ENCODE data around the gene AUTS2. TPM values are rescaled to one million over a fixed set of nuclear protein-coding genes. Genes with fewer than 3 reads are reported as not detected.

The AUTS2 gene
- total RNA-seq, 1 donor from 2014 or later: 10.3 TPM

DNA sequence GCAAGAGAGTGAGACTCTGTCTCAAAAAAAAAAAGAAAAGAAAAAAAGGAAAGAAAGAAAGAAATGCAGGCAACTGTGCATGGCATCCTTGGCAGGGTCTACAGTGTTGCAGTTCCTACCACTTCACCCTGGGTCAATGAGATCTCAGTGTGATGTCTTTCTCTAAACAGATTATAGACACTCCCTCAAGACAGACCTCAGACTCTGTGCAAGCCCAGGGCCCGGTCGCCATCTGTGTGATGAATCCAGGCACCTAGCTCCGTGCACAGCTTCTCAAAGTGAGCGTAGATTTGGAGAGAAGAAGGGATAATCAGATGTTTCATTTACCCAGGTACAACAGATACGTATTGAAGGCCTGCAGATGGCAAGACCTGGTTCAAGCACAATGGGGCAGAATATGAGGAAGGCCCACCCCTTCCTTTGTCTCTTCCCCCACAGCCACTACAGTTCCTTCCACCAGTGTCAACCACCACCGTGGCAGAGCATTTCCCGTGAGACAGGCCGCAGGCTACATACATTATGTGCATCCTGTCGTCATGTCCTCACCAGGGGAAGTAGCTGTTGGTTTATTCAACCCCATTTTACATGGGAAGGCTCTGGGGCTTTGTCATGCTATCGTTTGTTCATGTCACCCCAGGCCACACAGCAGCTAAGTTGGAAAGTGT lies 1062.0 kb downstream of the AUTS2 start:
- intact Hi-C loops (cut with DNase I): no loop called here
- no peak for DNase-seq (ENCODE audit: low spot score)

DNA sequence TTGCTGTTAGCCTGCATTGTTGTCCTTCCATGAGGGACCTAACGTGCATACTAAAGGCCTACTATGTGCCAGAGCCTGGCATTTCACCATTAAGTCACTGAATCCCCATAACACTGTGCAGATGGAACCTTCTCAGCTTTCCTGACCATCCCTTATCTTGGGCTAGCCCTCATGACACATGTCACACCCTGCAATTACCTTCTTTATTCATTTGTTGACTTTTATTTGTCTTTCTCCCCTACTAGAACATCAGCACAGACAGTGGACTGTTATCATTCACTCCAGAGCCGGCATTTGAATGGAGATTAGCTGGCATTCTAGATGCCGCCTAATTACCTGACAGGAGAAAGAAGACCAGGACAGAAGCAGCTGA lies 1062.5 kb downstream of the AUTS2 start:
- intact Hi-C loops (cut with DNase I): no loop called here
- DNase-seq (ENCODE audit: low spot score): no peak

DNA sequence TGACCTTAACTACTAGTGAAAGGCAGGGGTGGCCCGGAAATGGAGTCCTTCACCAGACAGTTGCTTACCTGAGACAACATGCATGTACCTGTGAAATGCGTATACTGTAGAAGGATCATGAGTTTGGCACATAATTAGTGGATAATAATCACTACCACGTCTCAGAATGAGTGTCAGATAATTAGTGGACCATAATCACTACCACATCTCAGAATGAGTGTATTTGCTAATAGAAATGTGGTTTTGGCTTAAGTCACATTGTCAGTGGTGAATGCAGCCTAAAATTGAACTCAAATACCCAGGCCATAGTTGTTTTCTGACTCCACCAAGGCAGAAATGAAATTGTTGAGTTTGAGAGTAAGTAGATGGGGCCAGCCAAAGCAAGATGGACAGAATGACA lies 1065.4 kb downstream of the AUTS2 start:
- no peak for DNase-seq (ENCODE audit: low spot score)
- intact Hi-C loops (cut with DNase I): no loop called here

DNA sequence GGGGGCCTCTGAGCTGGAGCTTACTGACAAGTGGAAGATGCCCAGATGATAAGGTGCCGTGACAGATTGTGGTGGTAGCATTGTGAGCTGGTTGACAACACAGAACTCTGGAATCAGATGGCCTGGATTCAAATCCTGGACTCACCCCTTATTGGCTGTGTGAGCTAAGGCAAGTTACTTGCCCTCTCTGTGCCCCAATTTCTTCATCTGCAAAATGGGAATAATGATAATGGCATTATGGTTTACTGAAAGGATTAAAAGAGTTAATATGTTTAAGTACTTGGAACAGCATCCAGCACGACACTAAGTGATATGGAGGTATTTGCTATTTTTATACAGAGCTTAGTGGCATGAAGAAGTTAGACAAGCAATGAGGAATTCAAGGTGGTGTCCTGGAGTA lies 1067.7 kb downstream of the AUTS2 start:
- DNase-seq (ENCODE audit: low spot score): no peak
- intact Hi-C loops (cut with DNase I): no loop called here

DNA sequence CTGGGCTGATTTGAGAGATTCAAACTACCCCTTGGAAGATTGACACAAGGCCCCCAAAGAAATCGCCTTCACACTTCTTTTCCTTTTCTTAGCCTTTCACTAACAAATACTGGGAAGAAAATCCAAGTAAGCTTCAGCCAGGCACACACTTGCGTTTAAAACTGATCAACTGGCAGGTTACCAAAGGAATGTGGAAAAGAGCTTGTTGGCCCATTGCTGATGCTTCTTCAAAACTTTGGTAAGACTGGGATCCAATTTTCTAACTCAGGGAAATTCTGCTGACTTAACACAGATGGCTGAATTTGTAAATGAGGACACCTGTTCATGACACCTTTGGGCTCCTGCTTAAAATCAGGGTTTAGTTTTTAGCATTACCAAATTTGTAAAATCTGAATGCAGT lies 1069.1 kb downstream of the AUTS2 start:
- DNase-seq (ENCODE audit: low spot score): no peak
- intact Hi-C loops (cut with DNase I): no loop called here

DNA sequence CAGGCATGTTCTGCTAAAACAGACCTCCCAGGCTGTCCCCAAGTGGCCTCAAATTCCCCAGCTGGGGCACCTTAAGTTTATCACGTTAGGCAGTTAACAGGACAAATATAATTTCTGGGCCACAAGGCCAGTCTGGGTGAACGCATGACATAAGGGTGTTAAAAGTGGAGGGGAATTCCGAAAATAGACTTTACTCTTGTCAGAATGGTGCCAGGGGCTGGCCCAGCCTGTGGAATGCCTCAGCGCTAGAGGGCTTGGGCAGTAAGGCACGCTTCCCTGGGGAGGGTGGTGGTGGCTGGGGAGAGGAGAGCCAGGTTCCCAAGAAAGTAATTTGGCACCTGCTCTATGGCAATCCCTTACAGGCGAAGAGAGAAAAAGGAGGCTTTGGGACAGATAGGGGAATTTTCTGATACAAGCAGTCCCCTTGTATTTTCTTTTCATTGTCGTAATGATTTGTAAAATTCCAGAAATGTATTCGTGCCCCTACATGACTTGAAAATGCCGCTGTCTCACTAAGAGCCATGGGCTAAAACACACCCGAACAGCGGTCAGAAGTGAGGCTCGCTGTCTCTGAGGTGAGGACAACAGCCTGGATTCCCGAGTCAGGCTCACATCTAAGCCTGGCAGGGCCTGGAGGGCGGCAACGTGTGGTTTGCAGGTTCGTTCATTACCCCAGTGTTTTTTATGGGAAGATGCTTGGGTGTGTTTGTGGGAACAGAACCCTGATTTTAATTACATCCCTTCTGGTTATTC lies 1070.5 kb downstream of the AUTS2 start:
- no peak for DNase-seq (ENCODE audit: low spot score)
- intact Hi-C loops (cut with DNase I): loop anchor here (2.0 kb wide), 1 partner anchor 54 kb away; no protein-coding TSS in a partner anchor

DNA sequence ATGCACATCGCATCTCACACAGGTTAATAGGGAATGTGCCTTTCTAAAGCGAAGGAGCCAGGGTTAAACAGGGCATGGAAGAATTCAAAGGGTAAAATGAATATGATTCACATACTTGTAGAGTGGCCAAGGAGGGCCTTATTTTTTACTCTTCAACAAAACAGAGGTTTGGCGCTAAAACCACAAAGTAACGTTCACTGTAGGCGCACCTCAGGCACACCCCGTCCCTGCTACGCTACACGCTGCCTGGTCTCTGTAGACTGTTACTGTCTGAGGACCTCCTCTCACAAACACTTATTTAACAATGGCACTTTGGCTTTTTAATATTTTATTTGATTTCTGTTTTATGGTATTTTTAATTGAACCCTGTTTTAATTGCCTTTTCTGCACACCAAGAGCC lies 1071.6 kb downstream of the AUTS2 start:
- intact Hi-C loops (cut with DNase I): loop anchor here (2.0 kb wide), 1 partner anchor 55 kb away; no protein-coding TSS in a partner anchor
- DNase-seq (ENCODE audit: low spot score): no peak

DNA sequence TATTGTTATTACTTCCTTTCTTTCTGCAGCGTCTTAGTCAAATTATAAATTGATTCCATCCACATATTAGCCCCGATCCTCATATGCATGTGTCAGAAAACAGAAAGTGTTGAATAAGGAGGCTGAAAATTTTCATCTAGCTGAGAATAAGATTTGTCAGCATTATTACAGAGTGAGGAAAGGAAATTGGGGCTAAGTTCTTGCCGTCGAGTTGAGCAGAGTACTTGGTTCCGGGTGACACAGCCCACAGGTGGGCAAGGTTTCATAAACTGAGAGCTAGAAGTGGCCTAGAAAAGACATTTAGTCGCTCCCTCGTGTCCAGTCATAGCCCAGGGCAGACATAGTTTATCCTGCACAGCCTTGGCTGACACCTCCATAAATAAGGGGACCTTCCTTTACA lies 1072.0 kb downstream of the AUTS2 start:
- intact Hi-C loops (cut with DNase I): no loop called here
- DNase-seq (ENCODE audit: low spot score): no peak

DNA sequence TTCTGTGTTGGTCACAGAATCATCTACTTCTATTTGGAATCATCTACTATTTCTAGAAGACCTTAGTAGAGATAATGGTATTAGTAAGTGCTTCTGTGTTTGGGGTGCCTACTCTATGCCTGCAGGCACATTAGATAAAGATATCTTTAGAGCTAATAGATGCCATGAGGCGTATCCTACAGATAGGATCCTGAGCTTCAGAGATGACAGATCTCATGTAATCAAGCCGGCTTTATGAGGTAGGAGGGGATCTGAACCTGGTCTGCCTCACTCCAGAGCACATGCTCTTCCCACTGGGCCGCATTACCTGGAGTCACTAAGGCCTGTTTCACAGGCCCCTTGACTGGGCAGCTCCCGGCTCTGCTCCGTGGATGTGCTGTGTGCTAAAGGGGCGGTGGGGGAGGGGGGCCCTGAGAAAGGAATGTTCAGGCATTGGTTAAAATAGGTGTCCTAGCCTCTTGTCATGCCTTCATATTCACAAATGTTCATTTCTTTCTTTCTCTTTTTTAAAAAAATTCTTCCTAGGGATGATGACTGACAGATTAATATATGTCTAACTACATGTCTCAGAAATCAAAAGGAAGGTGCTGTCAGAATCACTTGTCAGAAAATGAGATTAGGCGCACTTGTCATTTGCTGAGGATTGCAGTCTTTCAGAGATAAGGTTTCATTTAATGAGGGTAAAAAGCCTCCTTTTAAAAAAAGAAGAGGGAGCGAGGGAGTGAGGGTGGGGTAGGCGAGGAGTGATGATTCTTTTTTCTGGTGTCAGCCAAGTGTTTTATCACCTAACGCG lies 1075.7 kb downstream of the AUTS2 start:
- intact Hi-C loops (cut with DNase I): no loop called here

DNA sequence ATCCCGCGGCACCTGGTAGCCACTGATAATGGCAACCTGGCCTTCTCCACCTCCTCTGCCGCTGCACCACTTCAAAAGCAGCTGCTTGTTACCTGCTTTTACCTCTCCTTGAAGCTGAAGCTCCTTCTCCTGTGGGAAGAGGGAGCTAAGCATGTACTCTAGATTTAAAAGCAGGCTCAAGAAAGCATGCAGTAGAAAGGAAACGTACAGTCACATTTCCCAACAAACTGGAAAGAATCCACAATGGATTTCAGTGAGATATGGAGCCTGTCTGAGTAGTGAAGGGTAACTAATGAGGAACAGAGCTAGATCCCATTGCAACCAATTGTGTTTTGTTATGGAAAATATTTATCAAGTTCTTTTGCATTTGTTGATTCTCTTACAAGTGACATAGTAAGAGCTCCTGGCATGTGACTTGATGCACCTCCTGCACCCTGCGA lies 1076.3 kb downstream of the AUTS2 start:
- intact Hi-C loops (cut with DNase I): no loop called here
- no peak for DNase-seq (ENCODE audit: low spot score)

More for the DNA sequence above, 1075.7 kb downstream of the AUTS2 start:
- DNase-seq (ENCODE audit: low spot score): no peak

DNA sequence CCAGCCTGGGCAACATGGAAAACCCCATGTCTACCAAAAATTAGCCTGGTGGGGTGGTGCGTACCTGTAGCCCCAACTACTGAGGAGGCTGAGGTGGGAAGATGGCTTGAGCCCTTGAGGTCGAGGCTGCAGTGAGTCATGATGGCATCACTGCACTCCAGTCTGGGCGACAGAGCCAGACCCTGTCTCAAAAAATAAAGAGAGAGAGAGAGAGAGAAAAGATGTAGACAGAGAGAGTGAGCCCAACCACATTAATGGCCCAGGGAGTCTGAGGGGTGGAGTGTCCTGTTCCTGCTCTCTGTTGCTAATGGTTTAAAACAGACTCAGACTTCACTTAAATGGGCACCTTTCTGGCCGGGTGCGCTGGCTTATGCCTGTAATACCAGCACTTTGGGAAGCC lies 1078.0 kb downstream of the AUTS2 start:
- intact Hi-C loops (cut with DNase I): no loop called here

DNA sequence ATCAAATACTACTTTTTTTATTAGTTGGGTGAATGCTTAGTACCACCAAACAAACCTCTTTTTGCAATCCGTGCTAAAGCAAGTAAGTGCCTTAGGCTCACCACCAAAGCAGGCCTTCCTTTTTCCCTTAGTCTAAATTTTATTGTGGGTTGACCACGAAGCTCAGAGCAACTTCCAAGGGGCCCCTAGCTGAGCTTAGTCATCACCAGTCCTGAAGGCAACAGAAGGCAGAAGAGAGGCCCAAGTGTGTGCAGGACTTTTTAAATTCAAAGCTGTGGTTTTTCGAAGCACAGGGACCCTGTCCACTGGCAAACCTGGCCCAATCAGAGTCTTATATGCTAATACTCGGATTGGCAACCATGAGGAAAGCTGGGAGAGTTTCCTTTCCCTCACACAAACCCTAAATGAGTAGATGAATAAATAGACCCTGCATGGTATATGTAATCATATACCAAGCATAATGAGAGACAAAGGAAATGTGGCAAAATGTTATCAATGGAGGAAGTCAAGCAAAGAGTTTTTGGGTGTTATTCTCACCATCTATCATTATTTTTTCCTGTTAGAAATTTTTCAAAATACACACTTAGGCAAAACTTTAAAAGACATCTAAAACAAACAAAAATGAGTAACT lies 1080.5 kb downstream of the AUTS2 start:
- no peak for DNase-seq (ENCODE audit: low spot score)
- intact Hi-C loops (cut with DNase I): no loop called here

More for the DNA sequence above, 1078.0 kb downstream of the AUTS2 start:
- DNase-seq (ENCODE audit: low spot score): no peak

DNA sequence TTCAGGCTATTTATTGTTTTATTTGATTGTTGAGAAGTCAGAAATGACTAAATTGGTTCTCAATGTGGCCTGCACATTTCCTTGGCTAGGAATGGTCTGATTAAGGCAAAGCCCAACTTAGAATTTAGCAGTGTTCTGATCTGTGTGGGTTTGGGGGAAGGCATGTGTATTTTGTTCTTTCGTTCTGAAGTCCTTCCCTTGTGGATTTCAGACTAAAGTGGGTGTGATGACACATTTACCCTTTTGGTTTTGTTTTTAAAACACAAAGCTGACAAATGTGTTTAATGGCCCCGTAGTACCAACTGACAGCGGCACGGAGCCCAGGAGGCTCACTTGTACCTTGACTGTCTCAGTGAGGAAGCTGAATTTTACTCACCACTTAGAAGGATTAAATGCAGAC lies 1081.4 kb downstream of the AUTS2 start:
- DNase-seq (ENCODE audit: low spot score): no peak
- intact Hi-C loops (cut with DNase I): no loop called here

DNA sequence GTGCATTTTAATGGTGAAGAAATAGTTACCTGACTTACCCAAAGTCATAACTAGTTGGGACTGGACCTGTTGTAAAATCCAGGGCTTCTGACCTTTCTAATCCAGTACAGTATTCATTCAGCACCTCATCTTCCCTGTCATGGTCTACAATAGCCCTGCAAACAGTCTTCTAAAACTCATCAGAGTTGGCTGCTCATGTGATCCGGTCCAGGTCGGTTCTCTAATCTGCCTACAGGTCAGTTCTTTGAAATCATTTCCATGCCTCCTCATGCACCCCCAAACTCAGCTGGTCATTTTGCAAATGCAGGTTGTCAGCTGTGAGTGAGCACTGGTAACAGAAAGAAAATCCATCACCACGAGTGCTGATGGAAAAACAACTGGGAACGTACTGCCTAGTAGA lies 1082.0 kb downstream of the AUTS2 start:
- intact Hi-C loops (cut with DNase I): no loop called here
- DNase-seq (ENCODE audit: low spot score): no peak

DNA sequence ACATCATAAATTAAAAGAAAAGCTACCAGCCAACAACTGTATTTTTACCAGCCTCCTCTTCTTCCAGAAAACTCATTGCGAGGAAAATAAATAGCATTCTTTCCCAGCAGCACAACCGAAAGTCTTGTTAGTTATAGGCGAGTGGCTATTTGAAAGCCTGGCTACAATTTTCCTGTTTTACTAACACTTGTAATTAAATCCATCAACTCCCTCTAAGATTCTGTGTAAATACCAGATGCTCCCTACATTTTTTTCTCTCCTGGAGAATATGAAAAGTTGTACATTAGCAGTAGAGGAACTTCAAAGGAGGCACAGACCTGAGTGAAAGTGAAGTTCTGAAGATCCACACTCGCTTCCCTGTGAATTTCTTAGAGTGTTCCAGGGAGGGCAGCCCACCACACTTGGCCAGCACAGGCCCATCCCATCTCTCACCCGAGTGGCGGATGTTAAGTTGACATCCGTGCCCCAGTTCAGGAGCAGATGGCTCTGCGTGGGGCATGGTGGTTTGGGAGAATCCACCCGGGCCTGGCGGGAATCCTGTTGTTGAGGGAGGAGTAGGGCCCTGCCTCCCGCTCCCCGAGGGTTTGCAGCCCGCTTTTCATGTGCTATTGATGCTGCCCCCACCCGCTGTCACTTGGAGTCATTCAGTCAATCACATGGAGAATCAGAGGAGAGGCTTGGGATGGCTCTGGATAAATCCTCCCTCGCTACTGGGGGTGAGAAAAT lies 1082.6 kb downstream of the AUTS2 start:
- intact Hi-C loops (cut with DNase I): no loop called here
- no peak for DNase-seq (ENCODE audit: low spot score)

DNA sequence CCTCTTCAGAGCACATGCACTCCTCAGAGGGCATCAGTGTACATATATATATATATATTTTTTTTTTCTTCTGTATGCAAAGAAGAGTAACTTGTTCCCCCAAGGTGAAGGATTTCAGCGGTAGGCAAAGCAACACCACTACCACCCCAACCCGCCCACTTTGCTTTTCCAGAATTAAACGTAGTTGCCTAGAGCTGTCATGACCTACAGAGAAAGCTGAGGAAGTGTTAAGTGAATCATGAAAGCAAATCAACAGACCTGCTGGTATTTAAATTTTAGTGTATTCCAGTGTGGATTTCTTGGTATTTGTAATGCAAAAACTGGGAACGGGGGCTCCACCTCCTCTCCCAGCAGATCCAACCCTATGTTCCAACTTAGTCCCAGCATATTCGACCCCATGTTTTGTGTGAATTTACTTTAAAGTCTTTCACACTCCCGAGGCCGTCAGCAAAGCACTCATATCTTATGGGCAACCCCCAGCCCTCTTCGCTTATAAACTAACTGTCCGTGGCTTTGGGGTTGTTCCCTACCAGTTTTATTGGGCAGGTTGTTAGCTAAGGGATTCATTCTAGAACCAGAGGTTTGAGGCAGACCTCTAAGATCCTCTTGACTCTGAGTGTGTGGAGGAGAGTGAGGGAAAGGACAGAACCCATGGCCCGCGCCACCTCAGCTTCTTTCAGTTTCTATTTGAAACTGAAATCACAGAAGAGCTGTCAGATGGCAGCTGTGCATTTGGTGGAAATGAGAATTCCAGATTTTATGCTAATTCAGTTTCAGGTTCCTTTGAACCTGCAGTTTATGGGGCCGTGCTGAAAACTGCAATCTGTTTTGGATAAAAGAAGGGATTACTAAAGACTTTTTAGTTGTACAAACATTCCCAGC lies 1083.4 kb downstream of the AUTS2 start:
- no peak for DNase-seq (ENCODE audit: low spot score)
- intact Hi-C loops (cut with DNase I): no loop called here

DNA sequence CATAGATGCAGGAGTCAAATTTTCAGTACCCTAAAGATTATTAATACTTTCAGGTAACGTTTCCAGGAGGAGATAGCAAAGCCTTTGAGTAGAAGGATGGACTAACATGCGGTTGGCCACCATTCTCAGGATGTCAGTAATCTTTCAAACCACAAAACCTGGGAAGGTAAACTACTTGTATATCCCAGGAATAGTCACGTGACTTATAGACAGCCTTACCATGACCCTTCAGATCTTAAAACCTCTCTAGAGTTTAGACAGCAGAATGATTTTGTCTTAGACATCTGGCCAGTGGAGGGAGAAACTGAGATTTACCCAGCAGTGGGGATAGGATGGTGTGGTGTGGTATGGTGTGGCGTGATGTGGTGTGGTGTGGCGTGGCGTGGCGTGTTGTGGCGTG lies 1085.9 kb downstream of the AUTS2 start:
- no peak for DNase-seq (ENCODE audit: low spot score)
- intact Hi-C loops (cut with DNase I): no loop called here

DNA sequence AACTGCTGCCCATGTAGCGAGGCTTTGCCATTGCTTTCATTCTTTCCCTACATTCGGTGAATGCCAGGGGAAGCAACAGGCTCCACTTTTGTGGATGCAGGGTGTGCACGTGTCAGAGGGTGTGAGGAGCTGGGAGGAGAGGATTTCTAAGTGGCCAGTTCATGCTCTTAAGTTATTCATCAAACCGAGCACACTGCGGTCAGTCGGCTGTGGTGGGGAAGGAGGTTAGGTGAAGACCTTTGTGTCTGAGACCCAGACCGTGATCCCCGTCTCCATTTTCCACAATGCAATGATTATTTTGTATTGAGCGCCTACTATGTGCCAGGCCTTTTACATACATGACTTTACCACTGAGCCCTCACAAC lies 1095.0 kb downstream of the AUTS2 start:
- DNase-seq (ENCODE audit: low spot score): no peak
- intact Hi-C loops (cut with DNase I): loop anchor here (10.0 kb wide), 1 partner anchor 299 kb away; no protein-coding TSS in a partner anchor

All from cardiac septum (tissue), 1 donor.